DOHH2 (cell line): ENCODE data around the gene PCGF6.

ENCODE experiments used
- EZH2phosphoT487 ChIP-seq: fragments of 200-600 bp; sonication (generic); IDR thresholded peaks from 2 replicates; pipeline ENCODE4 v1.6.1; 2017; ENCODE audit warnings: borderline replicate concordance, mild to moderate bottlenecking, antibody characterized with exemption, low read length, moderate library complexity, mixed read lengths
- TF ChIP-seq, protein P1 (sequence below): fragments of 200-600 bp; sonication (generic); IDR thresholded peaks from one replicate; pipeline ENCODE4 v1.5.1; 2014; ENCODE audit warnings: antibody characterized with exemption, mild to moderate bottlenecking, low read depth, low read length; ENCODE audit not compliant: poor library complexity, severe bottlenecking

DNA sequence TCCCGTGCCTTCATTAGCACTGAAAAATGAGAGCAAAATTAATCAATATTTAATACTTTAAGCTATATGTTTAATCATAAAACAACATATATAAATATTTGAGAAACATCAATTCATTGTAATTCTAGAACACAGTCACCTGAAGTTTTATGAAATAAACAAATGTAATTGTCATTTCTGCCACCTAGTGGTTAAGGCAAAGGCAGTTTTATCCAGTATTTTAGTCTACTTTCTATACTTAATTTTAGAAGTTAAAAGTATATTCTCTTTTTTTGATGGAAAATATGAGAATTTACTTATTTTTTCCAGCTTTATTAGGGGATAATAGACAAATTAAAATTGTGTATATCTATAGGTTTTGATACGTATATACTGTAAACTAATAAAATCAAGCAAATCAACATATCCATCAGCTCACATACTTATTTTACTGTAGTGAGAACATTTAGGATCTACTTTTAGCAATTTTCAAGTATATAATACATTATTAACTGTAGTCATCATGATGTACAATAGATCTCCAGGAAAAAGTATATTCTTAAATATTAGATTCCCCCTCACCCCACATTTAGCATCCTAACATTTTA is 16.9 kb downstream of the PCGF6 start:
- TF ChIP-seq, protein P1, sequence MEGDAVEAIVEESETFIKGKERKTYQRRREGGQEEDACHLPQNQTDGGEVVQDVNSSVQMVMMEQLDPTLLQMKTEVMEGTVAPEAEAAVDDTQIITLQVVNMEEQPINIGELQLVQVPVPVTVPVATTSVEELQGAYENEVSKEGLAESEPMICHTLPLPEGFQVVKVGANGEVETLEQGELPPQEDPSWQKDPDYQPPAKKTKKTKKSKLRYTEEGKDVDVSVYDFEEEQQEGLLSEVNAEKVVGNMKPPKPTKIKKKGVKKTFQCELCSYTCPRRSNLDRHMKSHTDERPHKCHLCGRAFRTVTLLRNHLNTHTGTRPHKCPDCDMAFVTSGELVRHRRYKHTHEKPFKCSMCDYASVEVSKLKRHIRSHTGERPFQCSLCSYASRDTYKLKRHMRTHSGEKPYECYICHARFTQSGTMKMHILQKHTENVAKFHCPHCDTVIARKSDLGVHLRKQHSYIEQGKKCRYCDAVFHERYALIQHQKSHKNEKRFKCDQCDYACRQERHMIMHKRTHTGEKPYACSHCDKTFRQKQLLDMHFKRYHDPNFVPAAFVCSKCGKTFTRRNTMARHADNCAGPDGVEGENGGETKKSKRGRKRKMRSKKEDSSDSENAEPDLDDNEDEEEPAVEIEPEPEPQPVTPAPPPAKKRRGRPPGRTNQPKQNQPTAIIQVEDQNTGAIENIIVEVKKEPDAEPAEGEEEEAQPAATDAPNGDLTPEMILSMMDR = peak; percentile 54
- TF ChIP-seq EZH2phosphoT487 = no peak
